Measurements from ENCODE around the gene SBNO2.
A peak's percentile ranks its signal among the peaks of the same experiment; 100 is the strongest.

The SBNO2 gene

GRCh38 chr19:1181606-1182005 is 7.5 kb upstream of the SBNO2 start:
- Histone ChIP-seq H3K4me3 (ENCODE audit: low read length) (no peak overlapping the region), H3K27me3 (ENCODE audit: control insufficient read depth, insufficient read depth, low read length) (no peaks in the 10 kb centered on the region), H3K36me3 (ENCODE audit: control insufficient read depth, insufficient read depth, low read length) (no peaks in the 10 kb centered on the region), H3K27ac (ENCODE audit: low read length) (no peak overlapping the region), H3K4me1 (ENCODE audit: control insufficient read depth, insufficient read depth, low read length) (0 out of 2 replicates have a peak, but pooled peaks cover 1% of the 10 kb centered on the region), H3K9me3 (ENCODE audit: control insufficient read depth, insufficient read depth, low read length) (no peaks in the 10 kb centered on the region)
- DNase-seq (ENCODE audit: low read depth, low spot score), result no peak
- WGBS (ENCODE audit: insufficient coverage, insufficient read length), result no CpG with 5 or more reads among the region's 11 CpGs

- H3K4me1 ChIP-seq (ENCODE audit: control insufficient read depth, insufficient read depth, low read length), result no peaks in the 10 kb centered on the region
- no peak overlapping the region for H3K27ac ChIP-seq (ENCODE audit: low read length)
- no peaks in the 10 kb centered on the region for H3K36me3 ChIP-seq (ENCODE audit: control insufficient read depth, insufficient read depth, low read length)
- no CpG with 5 or more reads among the region's 25 CpGs for WGBS (ENCODE audit: insufficient coverage, insufficient read length)
- no peaks in the 10 kb centered on the region for H3K9me3 ChIP-seq (ENCODE audit: control insufficient read depth, insufficient read depth, low read length)
- H3K4me3 ChIP-seq (ENCODE audit: low read length), result no peak overlapping the region
- no peaks in the 10 kb centered on the region for H3K27me3 ChIP-seq (ENCODE audit: control insufficient read depth, insufficient read depth, low read length)
- no peak for DNase-seq (ENCODE audit: low read depth, low spot score)
Measured at GRCh38 chr19:1177322-1178114, 3.5 kb upstream of the SBNO2 start.

- no CpG with 5 or more reads among the region's 47 CpGs for WGBS (ENCODE audit: insufficient coverage, insufficient read length)
- H3K36me3 ChIP-seq (ENCODE audit: control insufficient read depth, insufficient read depth, low read length), result no peaks in the 10 kb centered on the region
- H3K4me1 ChIP-seq (ENCODE audit: control insufficient read depth, insufficient read depth, low read length), result peaks cover 7% of the 10 kb centered on the region
- H3K27ac ChIP-seq (ENCODE audit: low read length), result no peak overlapping the region
- no peaks in the 10 kb centered on the region for H3K9me3 ChIP-seq (ENCODE audit: control insufficient read depth, insufficient read depth, low read length)
- no peak for DNase-seq (ENCODE audit: low read depth, low spot score)
- peak overlapping the region; percentile 67 for H3K4me3 ChIP-seq (ENCODE audit: low read length)
- no peaks in the 10 kb centered on the region for H3K27me3 ChIP-seq (ENCODE audit: control insufficient read depth, insufficient read depth, low read length)
Measured at GRCh38 chr19:1173159-1173844, 766 bp downstream of the SBNO2 start.

- Histone ChIP-seq H3K27ac (ENCODE audit: low read length) (no peak overlapping the region), H3K4me1 (ENCODE audit: control insufficient read depth, insufficient read depth, low read length) (peaks cover 9% of the 10 kb centered on the region), H3K27me3 (ENCODE audit: control insufficient read depth, insufficient read depth, low read length) (no peaks in the 10 kb centered on the region), H3K4me3 (ENCODE audit: low read length) (peak overlapping the region; percentile 67), H3K36me3 (ENCODE audit: control insufficient read depth, insufficient read depth, low read length) (no peaks in the 10 kb centered on the region), H3K9me3 (ENCODE audit: control insufficient read depth, insufficient read depth, low read length) (no peaks in the 10 kb centered on the region)
- no peak for DNase-seq (ENCODE audit: low read depth, low spot score)
- WGBS (ENCODE audit: insufficient coverage, insufficient read length), result no CpG with 5 or more reads among the region's 36 CpGs
Measured at GRCh38 chr19:1172353-1173158, 1.5 kb downstream of the SBNO2 start.

GRCh38 chr19:1171755-1172352 is 2.2 kb downstream of the SBNO2 start:
- no peak overlapping the region for H3K4me3 ChIP-seq (ENCODE audit: low read length)
- no peak overlapping the region for H3K27ac ChIP-seq (ENCODE audit: low read length)
- no peak for DNase-seq (ENCODE audit: low read depth, low spot score)
- peaks cover 9% of the 10 kb centered on the region for H3K4me1 ChIP-seq (ENCODE audit: control insufficient read depth, insufficient read depth, low read length)
- no peaks in the 10 kb centered on the region for H3K9me3 ChIP-seq (ENCODE audit: control insufficient read depth, insufficient read depth, low read length)
- H3K36me3 ChIP-seq (ENCODE audit: control insufficient read depth, insufficient read depth, low read length), result no peaks in the 10 kb centered on the region
- no CpG with 5 or more reads among the region's 15 CpGs for WGBS (ENCODE audit: insufficient coverage, insufficient read length)
- no peaks in the 10 kb centered on the region for H3K27me3 ChIP-seq (ENCODE audit: control insufficient read depth, insufficient read depth, low read length)

GRCh38 chr19:1170938-1171754 is 2.9 kb downstream of the SBNO2 start:
- Histone ChIP-seq H3K4me3 (ENCODE audit: low read length) (no peak overlapping the region), H3K27ac (ENCODE audit: low read length) (no peak overlapping the region), H3K36me3 (ENCODE audit: control insufficient read depth, insufficient read depth, low read length) (no peaks in the 10 kb centered on the region), H3K9me3 (ENCODE audit: control insufficient read depth, insufficient read depth, low read length) (no peaks in the 10 kb centered on the region), H3K27me3 (ENCODE audit: control insufficient read depth, insufficient read depth, low read length) (no peaks in the 10 kb centered on the region), H3K4me1 (ENCODE audit: control insufficient read depth, insufficient read depth, low read length) (peaks cover 9% of the 10 kb centered on the region)
- WGBS (ENCODE audit: insufficient coverage, insufficient read length), result 94% methylated on average over 12 of the region's 38 CpGs
- DNase-seq (ENCODE audit: low read depth, low spot score), result no peak

GRCh38 chr19:1169921-1170885 is 3.9 kb downstream of the SBNO2 start:
- WGBS (ENCODE audit: insufficient coverage, insufficient read length), result no CpG with 5 or more reads among the region's 52 CpGs
- H3K4me3 ChIP-seq (ENCODE audit: low read length), result no peak overlapping the region

GRCh38 chr19:1169411-1169791 is 4.7 kb downstream of the SBNO2 start:
- WGBS (ENCODE audit: insufficient coverage, insufficient read length), result no CpG with 5 or more reads among the region's 10 CpGs
- Histone ChIP-seq H3K9me3 (ENCODE audit: control insufficient read depth, insufficient read depth, low read length) (no peaks in the 10 kb centered on the region), H3K4me1 (ENCODE audit: control insufficient read depth, insufficient read depth, low read length) (peaks cover 9% of the 10 kb centered on the region), H3K36me3 (ENCODE audit: control insufficient read depth, insufficient read depth, low read length) (no peaks in the 10 kb centered on the region), H3K27ac (ENCODE audit: low read length) (no peak overlapping the region), H3K27me3 (ENCODE audit: control insufficient read depth, insufficient read depth, low read length) (no peaks in the 10 kb centered on the region), H3K4me3 (ENCODE audit: low read length) (no peak overlapping the region)
- no peak for DNase-seq (ENCODE audit: low read depth, low spot score)

More at GRCh38 chr19:1169921-1170885, 3.9 kb downstream of the SBNO2 start:
- no peak for DNase-seq (ENCODE audit: low read depth, low spot score)
- no peaks in the 10 kb centered on the region for H3K36me3 ChIP-seq (ENCODE audit: control insufficient read depth, insufficient read depth, low read length)
- no peaks in the 10 kb centered on the region for H3K27me3 ChIP-seq (ENCODE audit: control insufficient read depth, insufficient read depth, low read length)
- no peak overlapping the region for H3K27ac ChIP-seq (ENCODE audit: low read length)
- peaks cover 9% of the 10 kb centered on the region for H3K4me1 ChIP-seq (ENCODE audit: control insufficient read depth, insufficient read depth, low read length)
- H3K9me3 ChIP-seq (ENCODE audit: control insufficient read depth, insufficient read depth, low read length), result no peaks in the 10 kb centered on the region
